CD1c-positive myeloid dendritic cell (primary cell): ENCODE results near the gene IGLL1.
"Not testable (repeated sequence)": the region's sequence is repeated elsewhere in the genome, so short reads cannot be mapped to it uniquely, and the experiment has no call there.

Experiments
- DNase-seq: peaks from one replicate; pipeline ENCODE4 v3.0.0-alpha.2; 2016; ENCODE audit errors: extremely low spot score

IGLL1 gene

GRCh38 chr22:23562186-23562585 lies 17.9 kb downstream of the IGLL1 start:
- DNase-seq: no peak

GRCh38 chr22:23561025-23561510 lies 19.0 kb downstream of the IGLL1 start:
- not testable (repeated sequence) for DNase-seq

- not testable (repeated sequence) for DNase-seq
These were observed 19.9 kb downstream of the IGLL1 start for GRCh38 chr22:23560215-23560614.

DNA sequence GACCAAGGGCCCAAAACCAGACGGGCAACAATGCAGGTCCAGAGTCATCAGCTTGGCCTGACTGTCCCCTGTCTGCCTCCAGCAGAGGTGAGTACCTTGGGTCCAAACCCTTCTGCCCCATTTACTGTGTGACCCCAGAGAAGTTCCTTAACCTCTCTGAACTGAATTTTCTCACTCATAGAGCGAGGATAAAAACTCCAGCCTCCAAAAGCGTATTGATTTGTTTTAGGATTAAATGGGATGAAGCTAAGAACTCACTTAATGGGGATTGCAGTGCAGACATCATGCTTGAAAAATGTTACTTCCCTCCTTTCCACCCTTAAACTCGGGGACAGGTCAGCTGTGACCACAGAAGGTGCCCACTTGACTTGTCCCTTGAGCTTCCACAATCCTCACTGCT lies 22.6 kb downstream of the IGLL1 start:
- DNase-seq: no peak

DNA sequence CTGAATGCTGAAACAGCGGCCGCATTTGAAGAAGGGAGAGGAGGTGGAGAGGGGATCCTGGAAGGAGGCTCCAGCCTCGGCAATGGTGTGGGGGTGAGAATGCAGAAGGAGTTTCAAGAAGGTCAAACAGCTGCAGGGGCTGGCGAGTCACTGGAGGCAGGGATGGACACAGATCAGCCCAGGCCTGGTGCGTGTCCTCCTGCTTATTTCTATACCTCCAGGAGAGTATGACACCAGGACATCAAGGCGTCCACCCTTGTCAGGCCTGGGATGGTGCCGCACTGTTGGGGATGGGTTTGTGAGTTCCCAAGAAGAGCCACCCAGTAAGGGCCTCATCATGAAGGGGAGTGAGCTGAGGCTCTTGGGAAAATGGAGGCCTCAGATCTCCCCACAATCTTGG lies 23.1 kb downstream of the IGLL1 start:
- no peak for DNase-seq

DNA sequence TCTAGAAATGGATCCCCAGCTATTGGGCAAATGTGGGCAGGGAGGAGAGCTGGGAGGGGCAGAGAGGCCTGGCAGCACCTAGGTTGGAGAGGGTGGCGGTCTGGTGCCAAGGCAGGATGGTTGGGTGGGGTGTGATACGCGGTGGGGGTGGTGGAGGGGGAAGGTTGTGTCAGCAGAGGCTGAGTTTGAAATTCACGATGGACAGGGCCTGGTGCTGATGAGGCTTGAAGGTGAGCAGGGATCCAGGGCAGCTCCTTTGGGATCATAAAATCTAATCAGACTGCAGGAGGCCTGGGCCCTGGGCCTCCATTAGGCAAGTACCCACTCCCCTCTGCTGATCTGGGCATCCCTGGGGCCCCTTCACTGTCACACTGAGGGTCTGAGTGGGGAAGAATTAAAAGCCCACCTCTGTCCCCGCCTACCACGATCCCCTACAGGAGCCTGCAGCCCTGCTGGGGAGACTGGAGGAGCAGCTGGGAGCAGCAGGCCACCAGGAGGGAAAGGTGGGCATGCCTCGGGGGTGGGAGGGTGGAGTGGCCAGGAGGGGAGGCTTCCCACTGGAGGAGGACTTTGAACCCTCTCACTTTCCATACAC lies 24.0 kb downstream of the IGLL1 start:
- DNase-seq: no peak

DNA sequence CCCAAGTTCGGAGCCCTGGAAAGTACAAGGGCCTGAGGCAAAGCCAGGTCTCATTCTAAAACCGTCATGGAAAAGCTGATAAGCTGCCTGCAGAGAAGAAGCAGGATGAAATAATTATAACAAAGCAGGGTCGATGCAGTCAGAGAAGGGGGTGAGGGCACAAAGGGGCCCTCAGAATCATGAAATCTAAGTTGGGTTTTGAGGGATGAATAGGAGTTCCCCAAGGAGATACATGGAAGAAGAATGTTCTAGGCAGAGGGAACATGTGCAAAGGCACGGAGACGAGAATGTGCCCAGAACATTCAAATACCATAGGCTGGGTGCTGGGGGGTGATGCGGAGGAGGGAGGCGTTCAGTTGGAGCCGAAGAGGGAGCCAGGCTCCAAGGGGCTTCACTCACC lies 25.0 kb downstream of the IGLL1 start:
- no peak for DNase-seq

DNA sequence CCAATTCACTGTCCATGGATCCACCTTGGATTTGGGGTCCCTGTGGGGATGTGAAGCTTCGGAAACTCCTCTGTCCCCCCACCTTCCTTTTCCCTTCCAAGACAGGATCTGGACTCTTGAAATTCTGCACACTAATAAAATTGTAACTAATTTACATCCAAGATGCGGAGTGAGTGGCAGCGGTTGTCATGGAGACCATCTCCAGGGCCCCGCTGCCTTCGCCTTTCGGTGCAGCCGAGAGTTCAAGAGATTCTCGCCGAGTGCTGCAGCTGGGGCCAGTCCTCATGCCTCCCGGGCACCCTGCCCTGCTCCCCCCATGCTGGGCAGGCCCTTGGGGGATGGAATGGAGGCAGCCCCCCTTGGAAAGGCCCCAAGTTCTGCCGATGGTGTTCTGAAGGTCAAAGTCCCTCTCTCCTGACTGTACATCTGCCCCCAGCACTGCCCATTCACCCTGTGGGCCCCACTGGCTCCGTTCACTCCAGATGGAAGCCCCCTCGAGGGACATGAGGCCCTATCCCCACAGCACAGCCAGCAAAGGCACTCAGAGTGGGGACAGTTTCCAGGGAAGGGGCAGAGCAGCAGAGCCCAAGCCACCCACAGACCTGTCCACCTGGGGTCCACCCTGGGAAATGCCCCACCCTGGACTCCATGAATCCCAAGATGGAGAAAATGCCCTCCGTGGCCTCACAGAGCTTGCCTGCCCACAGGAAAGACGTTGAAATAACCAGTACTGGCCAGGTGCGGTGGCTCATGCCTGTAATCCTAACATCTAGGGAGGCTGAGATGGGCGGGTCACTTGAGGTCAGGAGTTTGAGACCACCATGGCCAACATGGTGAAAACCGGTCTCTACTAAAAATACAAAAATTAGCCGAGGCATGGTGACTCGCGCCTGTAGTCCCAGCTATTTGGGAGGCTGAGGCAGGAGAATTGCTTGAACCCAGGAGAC lies 25.9 kb downstream of the IGLL1 start:
- DNase-seq: no peak

DNA sequence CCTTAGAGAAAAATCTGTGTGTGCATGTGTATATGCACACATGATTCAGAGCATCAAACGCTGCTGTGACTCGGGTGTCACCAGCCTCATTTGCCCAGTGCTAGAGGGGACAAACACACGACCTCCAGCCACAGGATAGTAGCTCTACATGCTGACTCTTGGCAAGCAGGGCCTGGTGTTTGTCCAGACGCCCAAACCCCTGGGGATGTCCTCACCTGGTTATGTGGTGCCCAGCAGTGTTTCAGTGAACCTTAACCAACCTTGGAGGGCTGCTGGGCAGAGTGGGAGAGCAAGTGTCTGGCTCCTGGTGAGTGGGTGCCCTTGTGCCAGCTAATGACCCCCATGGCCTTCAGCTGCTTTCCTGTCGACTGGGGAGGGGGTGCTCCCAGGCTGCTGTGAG lies 26.7 kb downstream of the IGLL1 start:
- no peak for DNase-seq

GRCh38 chr22:23552573-23552972 lies 27.5 kb downstream of the IGLL1 start:
- no peak for DNase-seq

GRCh38 chr22:23551385-23551784 lies 28.7 kb downstream of the IGLL1 start:
- DNase-seq: no peak

DNA sequence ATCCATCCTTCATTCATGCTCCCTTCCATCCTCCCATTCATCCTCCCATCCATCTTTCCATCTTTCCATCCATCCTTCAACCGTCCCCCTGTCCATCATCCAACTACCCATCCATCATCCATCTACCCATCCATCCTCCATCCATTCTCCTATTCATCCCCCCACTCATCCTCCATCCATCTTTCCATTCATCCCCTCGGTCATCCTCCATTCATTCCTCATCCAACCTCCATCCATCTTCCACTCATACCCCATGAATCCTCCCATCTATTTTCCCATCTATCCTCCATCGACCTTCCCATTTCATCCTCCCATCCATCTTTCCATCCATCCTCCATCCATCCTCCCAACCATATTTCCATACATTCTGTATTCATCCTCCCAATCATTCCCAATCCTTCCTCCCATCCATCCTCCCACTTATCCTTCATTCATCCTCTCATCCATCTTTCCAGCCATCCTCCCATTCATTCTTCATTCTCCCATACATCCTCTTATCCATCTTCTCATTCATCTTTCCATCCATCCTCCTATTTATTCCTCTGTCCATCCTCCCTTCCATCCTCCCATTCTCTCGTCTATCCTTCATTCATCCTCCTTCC lies 29.9 kb downstream of the IGLL1 start:
- no peak for DNase-seq

GRCh38 chr22:23549198-23549595 lies 30.9 kb downstream of the IGLL1 start:
- DNase-seq: no peak

- no peak for DNase-seq
These were observed 31.4 kb downstream of the IGLL1 start for GRCh38 chr22:23548501-23549197.

GRCh38 chr22:23547818-23548500 lies 32.1 kb downstream of the IGLL1 start:
- DNase-seq: no peak

DNA sequence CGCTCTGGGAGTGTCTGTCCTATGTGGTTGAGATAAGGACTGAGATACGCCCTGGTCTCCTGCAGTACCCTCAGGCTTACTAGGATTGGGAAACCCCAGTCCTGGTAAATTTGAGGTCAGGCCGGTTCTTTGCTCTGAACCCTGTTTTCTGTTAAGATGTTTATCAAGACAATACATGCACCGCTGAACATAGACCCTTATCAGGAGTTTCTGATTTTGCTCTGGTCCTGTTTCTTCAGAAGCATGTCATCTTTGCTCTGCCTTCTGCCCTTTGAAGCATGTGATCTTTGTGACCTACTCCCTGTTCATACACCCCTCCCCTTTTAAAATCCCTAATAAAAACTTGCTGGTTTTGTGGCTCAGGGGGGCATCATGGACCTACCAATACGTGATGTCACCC lies 32.7 kb downstream of the IGLL1 start:
- DNase-seq: not testable (repeated sequence)

GRCh38 chr22:23544852-23545251 lies 35.2 kb downstream of the IGLL1 start:
- DNase-seq: no peak

- not testable (repeated sequence) for DNase-seq
These were observed 36.5 kb downstream of the IGLL1 start for GRCh38 chr22:23543506-23544000.

GRCh38 chr22:23542933-23543332 lies 37.2 kb downstream of the IGLL1 start:
- no peak for DNase-seq

GRCh38 chr22:23542391-23542790 lies 37.7 kb downstream of the IGLL1 start:
- DNase-seq: not testable (repeated sequence)

DNA sequence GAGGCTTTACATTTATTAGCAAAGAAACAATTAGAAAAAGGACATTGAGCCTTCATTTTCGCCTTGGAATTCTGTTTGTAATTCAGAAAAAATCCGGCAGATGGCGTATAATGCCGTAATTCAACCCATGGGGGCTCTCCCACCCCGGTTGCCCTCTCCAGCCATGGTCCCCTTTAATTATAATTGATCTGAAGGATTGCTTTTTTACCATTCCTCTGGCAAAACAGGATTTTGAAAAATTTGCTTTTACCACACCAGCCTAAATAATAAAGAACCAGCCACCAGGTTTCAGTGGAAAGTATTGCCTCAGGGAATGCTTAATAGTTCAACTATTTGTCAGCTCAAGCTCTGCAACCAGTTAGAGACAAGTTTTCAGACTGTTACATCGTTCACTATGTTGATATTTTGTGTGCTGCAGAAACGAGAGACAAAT lies 38.2 kb downstream of the IGLL1 start:
- DNase-seq: peak; percentile 21
